ELR (cell line): ENCODE results near the gene PROM2.
"Not testable (repeated sequence)": the region's sequence is repeated elsewhere in the genome, so short reads cannot be mapped to it uniquely, and the experiment has no call there.

Experiments used
- DNase-seq: peaks from one replicate; pipeline ENCODE4 v3.0.0-alpha.2; 2015; ENCODE audit warnings: low read depth

PROM2 gene

GRCh38 chr2:95269036-95269680 lies 5.1 kb upstream of the PROM2 start:
- no peak for DNase-seq

GRCh38 chr2:95269745-95270144 lies 4.5 kb upstream of the PROM2 start:
- not testable (repeated sequence) for DNase-seq

GRCh38 chr2:95270541-95271081 lies 3.6 kb upstream of the PROM2 start:
- DNase-seq = no peak

- DNase-seq = no peak
Measured at GRCh38 chr2:95271381-95271971, 2.8 kb upstream of the PROM2 start.

GRCh38 chr2:95272299-95272751 lies 1.9 kb upstream of the PROM2 start:
- DNase-seq = no peak

GRCh38 chr2:95272781-95273180 lies 1.5 kb upstream of the PROM2 start:
- peak; percentile 27 for DNase-seq

- DNase-seq = no peak
Measured at GRCh38 chr2:95273566-95274290, 521 bp upstream of the PROM2 start.

GRCh38 chr2:95275151-95275515 lies 884 bp downstream of the PROM2 start:
- no peak for DNase-seq

- DNase-seq = peak; percentile 22
Measured at GRCh38 chr2:95275601-95276243, 1.5 kb downstream of the PROM2 start.

- DNase-seq = no peak
Measured at GRCh38 chr2:95276244-95276887, 2.1 kb downstream of the PROM2 start.

- no peak for DNase-seq
Measured at GRCh38 chr2:95276888-95277245, 2.6 kb downstream of the PROM2 start.

- DNase-seq = peak; percentile 40
Measured at GRCh38 chr2:95277246-95277906, 3.1 kb downstream of the PROM2 start.

GRCh38 chr2:95278051-95278471 lies 3.8 kb downstream of the PROM2 start:
- peak; percentile 94 for DNase-seq

- no peak for DNase-seq
Measured at GRCh38 chr2:95278637-95279225, 4.5 kb downstream of the PROM2 start.

GRCh38 chr2:95279435-95280035 lies 5.3 kb downstream of the PROM2 start:
- DNase-seq = no peak

- DNase-seq = no peak
Measured at GRCh38 chr2:95281071-95281470, 6.8 kb downstream of the PROM2 start.

- DNase-seq = no peak
Measured at GRCh38 chr2:95281786-95282185, 7.5 kb downstream of the PROM2 start.

GRCh38 chr2:95282458-95282857 lies 8.2 kb downstream of the PROM2 start:
- no peak for DNase-seq

- DNase-seq = no peak
Measured at GRCh38 chr2:95283562-95283961, 9.3 kb downstream of the PROM2 start.

- no peak for DNase-seq
Measured at GRCh38 chr2:95284886-95285541, 10.8 kb downstream of the PROM2 start.
